MV-4-11 (cell line): ENCODE data around the gene TCFL5.

Experiments
- DNase-seq: peaks from one replicate; lab custom pipeline; 2025; lab: John Stamatoyannopoulos, UW

Gene TCFL5

GRCh38 chr20:62861726-62862336 lies at the start of gene TCFL5:
TCFL5 (minus strand) TSS chr20:62861822; CDS start chr20:62861670, 152 bp downstream.
- DNase-seq: peak; percentile 68

GRCh38 chr20:62910777-62911497 lies 49.3 kb upstream of the TCFL5 start:
- DNase-seq: no peak

- DNase-seq: no peak
Observed at GRCh38 chr20:62910217-62910766, 48.7 kb upstream of the TCFL5 start.

- DNase-seq: no peak
Observed at GRCh38 chr20:62908971-62909791, 47.6 kb upstream of the TCFL5 start.

- no peak for DNase-seq
Observed at GRCh38 chr20:62907384-62908317, 46.0 kb upstream of the TCFL5 start.

- DNase-seq: no peak
Observed at GRCh38 chr20:62906647-62907375, 45.2 kb upstream of the TCFL5 start.

- DNase-seq: no peak
Observed at GRCh38 chr20:62906209-62906608, 44.6 kb upstream of the TCFL5 start.

- no peak for DNase-seq
Observed at GRCh38 chr20:62905536-62906117, 44.0 kb upstream of the TCFL5 start.

- DNase-seq: no peak
Observed at GRCh38 chr20:62902926-62903615, 41.4 kb upstream of the TCFL5 start.

GRCh38 chr20:62901891-62902290 lies 40.3 kb upstream of the TCFL5 start:
- DNase-seq: no peak

GRCh38 chr20:62900692-62901584 lies 39.3 kb upstream of the TCFL5 start:
- DNase-seq: no peak

- DNase-seq: peak; percentile 52
Observed at GRCh38 chr20:62900052-62900691, 38.5 kb upstream of the TCFL5 start.

- DNase-seq: no peak
Observed at GRCh38 chr20:62899633-62900051, 38.0 kb upstream of the TCFL5 start.

- no peak for DNase-seq
Observed at GRCh38 chr20:62898970-62899632, 37.5 kb upstream of the TCFL5 start.

- no peak for DNase-seq
Observed at GRCh38 chr20:62898093-62898964, 36.7 kb upstream of the TCFL5 start.

- DNase-seq: no peak
Observed at GRCh38 chr20:62897666-62898065, 36.0 kb upstream of the TCFL5 start.

- DNase-seq: no peak
Observed at GRCh38 chr20:62896526-62896925, 34.9 kb upstream of the TCFL5 start.
